H1 (cell line): ENCODE results near the gene COL4A2. TPM values are rescaled to one million over a fixed set of nuclear protein-coding genes. Genes with fewer than 3 reads are reported as not detected.

ENCODE experiments used
- CTCF ChIA-PET: fragments of 300-600 bp; sonication (Branson Sonifier 250); formaldehyde crosslinking; loops from one replicate; lab custom pipeline; 2021; ENCODE audit not compliant: partially characterized antibody; lab: Charles Lee
- POLR2A ChIA-PET: fragments of 300-600 bp; sonication (Branson Sonifier 250); formaldehyde crosslinking; loops from one replicate; lab custom pipeline; 2021; ENCODE audit warnings: inconsistent platforms; ENCODE audit not compliant: partially characterized antibody; lab: Charles Lee
- DNase-seq, 2 experiments: peaks; one replicate each; pipeline versions ENCODE4 v3.0.0 to v3.0.0-alpha.2; 2010 to 2022; ENCODE audit warnings: low spot score in 2 of 2, low read depth in 1 of 2, mixed read lengths in 1 of 2
- FAIRE-seq: peaks from 2 replicates; lab custom pipeline; 2011; peaks lifted over from hg19 to GRCh38; lab: Jason Lieb, UNC
- H2AFZ ChIP-seq: 2 replicates; pipeline ENCODE4 v1.8.1; 2012; ENCODE audit warnings: low read length, inconsistent platforms
- H2AK5ac ChIP-seq: 2 replicates; pipeline ENCODE4 v1.6.1; 2013; ENCODE audit warnings: low read depth, low read length
- H2BK120ac ChIP-seq: replicated peaks from 2 replicates; pipeline ENCODE3; 2013; ENCODE audit warnings: low read depth, low read length, inconsistent platforms
- H2BK12ac ChIP-seq: 2 replicates; pipeline ENCODE4 v1.6.1; 2013; ENCODE audit warnings: low read depth, low read length
- H2BK15ac ChIP-seq: 2 replicates; pipeline ENCODE4 v1.6.1; 2013; ENCODE audit warnings: low read length
- H2BK20ac ChIP-seq: 2 replicates; pipeline ENCODE4 v1.6.1; 2013; ENCODE audit warnings: low read length
- H2BK5ac ChIP-seq: 2 replicates; pipeline ENCODE4 v1.6.1; 2013; ENCODE audit warnings: low read depth, low read length
- H3K14ac ChIP-seq: 2 replicates; pipeline ENCODE4 v1.6.1; 2013; ENCODE audit warnings: inconsistent platforms; ENCODE audit not compliant: insufficient read length
- H3K18ac ChIP-seq: 2 replicates; pipeline ENCODE4 v1.6.1; 2013; ENCODE audit warnings: low read length; ENCODE audit errors: extremely low read depth
- H3K23ac ChIP-seq: 2 replicates; pipeline ENCODE4 v1.6.1; 2013; ENCODE audit warnings: inconsistent platforms; ENCODE audit not compliant: insufficient read length
- H3K23me2 ChIP-seq: 2 replicates; pipeline ENCODE4 v1.6.1; 2013; ENCODE audit warnings: low read depth, low read length
- H3K27ac ChIP-seq: 2 replicates; pipeline ENCODE4 v1.6.1; 2011; ENCODE audit warnings: low read depth, low read length, inconsistent platforms
- H3K27me3 ChIP-seq, 4 experiments: replicated peaks in 1 of 4; 1 replicate in 1 of 4; 2 replicates in 3 of 4; pipeline versions ENCODE4 v1.6.1 to v1.8.1; 2011 to 2013; ENCODE audit warnings: low read length in 3 of 4, mild to moderate bottlenecking in 3 of 4, inconsistent platforms in 2 of 4, mixed read lengths in 2 of 4, moderate library complexity in 1 of 4; ENCODE audit not compliant: control insufficient read depth in 3 of 4, insufficient read depth in 3 of 4; ENCODE audit errors: extremely low read depth in 1 of 4
- H3K36me3 ChIP-seq, 4 experiments: 2 replicates each; pipeline versions ENCODE4 v1.6.1 to v1.8.1; 2011 to 2013; ENCODE audit warnings: mild to moderate bottlenecking in 4 of 4, low read length in 3 of 4, moderate library complexity in 2 of 4, control low read depth in 1 of 4, inconsistent platforms in 1 of 4; ENCODE audit not compliant: insufficient read depth in 4 of 4, control insufficient read depth in 2 of 4
- H3K4ac ChIP-seq: replicated peaks from 2 replicates; pipeline ENCODE3; 2013; ENCODE audit warnings: low read length, low read depth, mixed read lengths, inconsistent platforms; ENCODE audit not compliant: insufficient read length
- H3K4me1 ChIP-seq, 4 experiments: replicated peaks in 1 of 4; 1 replicate in 1 of 4; 2 replicates in 3 of 4; pipeline versions ENCODE4 v1.6.1 to v1.8.1; 2011 to 2013; ENCODE audit warnings: low read length in 3 of 4, inconsistent platforms in 2 of 4, mixed read lengths in 1 of 4; ENCODE audit not compliant: insufficient read depth in 4 of 4, control insufficient read depth in 3 of 4
- H3K4me2 ChIP-seq, 2 experiments: 2 replicates each; pipeline versions ENCODE4 v1.6.1 to v1.8.1; 2011 to 2013; ENCODE audit warnings: low read depth in 2 of 2, low read length in 2 of 2, control low read depth in 1 of 2, inconsistent platforms in 1 of 2, mild to moderate bottlenecking in 1 of 2; ENCODE audit not compliant: insufficient read depth in 1 of 2
- H3K4me3 ChIP-seq, 4 experiments: fragments of 200-600, 300-600 bp in 1 of 4; sonication (generic), shearing (Covaris generic), sonication (Bioruptor Twin) in 1 of 4; 2 replicates each; pipeline versions ENCODE4 v1.5.1 to v1.8.1; 2011 to 2016; ENCODE audit warnings: low read length in 4 of 4, low read depth in 3 of 4, control low read depth in 2 of 4, inconsistent platforms in 2 of 4, mild to moderate bottlenecking in 2 of 4, mixed read lengths in 1 of 4, moderate library complexity in 1 of 4; ENCODE audit not compliant: insufficient read depth in 2 of 4; ENCODE audit errors: extremely low read depth in 1 of 4
- H3K56ac ChIP-seq: replicated peaks from 2 replicates; pipeline ENCODE3; 2013; ENCODE audit warnings: low read depth, mild to moderate bottlenecking, mixed read lengths, low read length, inconsistent platforms; ENCODE audit not compliant: insufficient read length
- H3K79me1 ChIP-seq: 2 replicates; pipeline ENCODE4 v1.6.1; 2013; ENCODE audit warnings: low read depth, low read length, control low read depth
- H3K79me2 ChIP-seq, 2 experiments: 2 replicates each; pipeline versions ENCODE4 v1.6.1 to v1.8.1; 2012 to 2013; ENCODE audit warnings: low read length in 2 of 2, mild to moderate bottlenecking in 2 of 2, inconsistent platforms in 1 of 2; ENCODE audit not compliant: insufficient read depth in 2 of 2, control insufficient read depth in 1 of 2
- H3K9ac ChIP-seq, 4 experiments: replicated peaks in 1 of 4; 1 replicate in 1 of 4; 2 replicates in 3 of 4; pipeline versions ENCODE4 v1.6.1 to v1.8.1; 2011 to 2013; ENCODE audit warnings: low read depth in 3 of 4, low read length in 3 of 4, control low read depth in 2 of 4, mild to moderate bottlenecking in 2 of 4, moderate library complexity in 2 of 4, inconsistent platforms in 1 of 4; ENCODE audit errors: extremely low read depth in 1 of 4
- H3K9me3 ChIP-seq, 2 experiments: 2 replicates each; pipeline versions ENCODE4 v1.6.1 to v1.8.1; 2012 to 2013; ENCODE audit warnings: mild to moderate bottlenecking in 2 of 2, moderate library complexity in 2 of 2, control low read depth in 1 of 2, inconsistent platforms in 1 of 2, low read depth in 1 of 2, low read length in 1 of 2, mixed read lengths in 1 of 2; ENCODE audit not compliant: insufficient read depth in 2 of 2
- H4K20me1 ChIP-seq, 2 experiments: replicated peaks in 1 of 2; 2 replicates each; pipeline versions ENCODE3 to v1.8.1; 2011 to 2013; ENCODE audit warnings: inconsistent platforms in 2 of 2, low read length in 2 of 2, mild to moderate bottlenecking in 1 of 2; ENCODE audit not compliant: insufficient read depth in 2 of 2, control insufficient read depth in 1 of 2
- H4K5ac ChIP-seq: 2 replicates; pipeline ENCODE4 v1.6.1; 2013; ENCODE audit warnings: low read length, low read depth, mixed read lengths, inconsistent platforms; ENCODE audit not compliant: insufficient read length
- H4K8ac ChIP-seq: 2 replicates; pipeline ENCODE4 v1.8.0; 2013; ENCODE audit warnings: mild to moderate bottlenecking, moderate library complexity, low read length, inconsistent platforms; ENCODE audit not compliant: insufficient read depth; ENCODE audit errors: extremely low read depth
- H4K91ac ChIP-seq: replicated peaks from 2 replicates; pipeline ENCODE3; 2013; ENCODE audit warnings: low read length, mixed read lengths, inconsistent platforms; ENCODE audit not compliant: insufficient read length
- CBX5 ChIP-seq: fragments of 300-800, 300-1000 bp; sonication (generic); IDR thresholded peaks from 2 replicates; pipeline ENCODE4 v1.7.1; 2016; ENCODE audit warnings: antibody characterized with exemption, low read length, low read depth
- WGBS, 2 experiments: shearing (Covaris generic) in 1 of 2; methylation state at CpG; one replicate each; pipeline versions ENCODE4 v1.1.6 to v1.1.7; 2013 to 2015; ENCODE audit warnings: low lambda C conversion rate in 2 of 2, mixed read lengths in 2 of 2, inconsistent platforms in 1 of 2, low coverage in 1 of 2, missing lambda C conversion rate in 1 of 2; ENCODE audit not compliant: insufficient replicate concordance in 2 of 2, insufficient coverage in 1 of 2, insufficient read length in 1 of 2; ENCODE audit errors: extremely low coverage in 1 of 2, missing lambda C conversion rate in 1 of 2; 5-methylcytosine and 5-hydroxymethylcytosine counted together
- polyA plus RNA-seq, 7 experiments: library from polyadenylated mRNA; depleted of rRNA in 3 of 7; stranded (reverse) in 5 of 7; unstranded in 2 of 7; fragments of >200 nt in 5 of 7; fragments of 200-250 nt in 2 of 7; gene quantifications; 1 replicate in 5 of 7; 2 replicates in 1 of 7; 4 replicates in 1 of 7; pipeline versions ENCODE4 v1.2.1 to v1.2.3, GENCODE V29; 2011 to 2013; ENCODE audit warnings: missing spikeins in 2 of 7, mixed read lengths in 2 of 7
- total RNA-seq: library from RNA; stranded (reverse); fragmentation: NEBNext Ultra II Directional; extraction: Animal tissue kit (Norgen Biotek cat#: 25700); gene quantifications from 2 replicates; pipeline ENCODE4 v1.2.1, GENCODE V29; 2021

The COL4A2 gene
- total and polyA plus RNA-seq, 2 of the 8 experiments (the other 6 are each of a cell fraction or from before 2014, with no cell fraction given): 80.4 to 87.3 TPM

- no peaks in the 10 kb centered on the region for H3K79me2 ChIP-seq
- no peak for FAIRE-seq
- no peak for TF ChIP-seq CBX5
These were observed 23.5 kb downstream of the COL4A2 start for GRCh38 chr13:110330491-110331011.

More at GRCh38 chr13:110330491-110331011, 23.5 kb downstream of the COL4A2 start:
- Histone ChIP-seq H3K4me1 (peaks cover 8 to 17% (median 11%) of the 10 kb centered on the region in 4 experiments), H2BK20ac (no peak overlapping the region), H2AFZ (no peak overlapping the region), H4K91ac (no peak overlapping the region), H2BK120ac (no peak overlapping the region), H3K27me3 (no peaks in the 10 kb centered on the region), H3K18ac (no peak overlapping the region), H3K56ac (no peak overlapping the region), H3K4ac (no peak overlapping the region), H2AK5ac (0 out of 2 replicates have a peak overlapping the region, but pooled peaks have one; percentile 18), H3K4me2 (no peak overlapping the region), H3K36me3 (no peaks in the 10 kb centered on the region; a peak in 1 of 8 replicates), H3K9ac (no peak overlapping the region), H3K23me2 (no peaks in the 10 kb centered on the region), H4K8ac (no peak overlapping the region), H3K9me3 (no peaks in the 10 kb centered on the region), H4K5ac (no peak overlapping the region), H2BK5ac (no peak overlapping the region), H3K79me1 (0 out of 2 replicates have a peak, but pooled peaks cover 3% of the 10 kb centered on the region), H3K23ac (no peak overlapping the region), H3K27ac (no peak overlapping the region), H2BK12ac (no peak overlapping the region), H3K4me3 (no peak overlapping the region), H3K14ac (no peak overlapping the region), H2BK15ac (no peak overlapping the region), H4K20me1 (peaks cover 0 to 2% of the 10 kb centered on the region in 2 experiments)
- 94% methylated on average over 11 of the region's 11 CpGs; no CpG with 5 or more reads in 1 of the 2 experiments for WGBS, 2 experiments
- no peak for DNase-seq
- CTCF ChIA-PET: interaction anchor here (0.8 kb wide), 1 partner anchor 32 kb away, joined by 3 read pairs; no protein-coding TSS in a partner anchor
- POLR2A ChIA-PET: interaction anchor here (0.9 to 1.6 kb wide), 2 partner anchors 22 to 77 kb away, joined by 3 to 4 read pairs; no protein-coding TSS in a partner anchor
